Bronchial epithelial cell (primary cell): ENCODE data around the gene PPP1R18. TPM values are rescaled to one million over a fixed set of nuclear protein-coding genes. Genes with fewer than 3 reads are reported as not detected.
A peak's percentile ranks its signal among the peaks of the same experiment; 100 is the strongest.

Source experiments
- DNase-seq: peaks from one replicate; pipeline ENCODE4 v3.0.0-alpha.2; 2010; ENCODE audit warnings: low read depth
- FAIRE-seq: peaks from 2 replicates; lab custom pipeline; 2011; peaks lifted over from hg19 to GRCh38; lab: Jason Lieb, UNC
- H3K27me3 ChIP-seq: 2 replicates; pipeline ENCODE4 v1.5.1; 2011; ENCODE audit warnings: low read length; ENCODE audit not compliant: control insufficient read depth, insufficient read depth
- H3K36me3 ChIP-seq: 2 replicates; pipeline ENCODE4 v1.5.1; 2011; ENCODE audit warnings: low read length; ENCODE audit not compliant: control insufficient read depth, insufficient read depth
- H3K4me3 ChIP-seq: 2 replicates; pipeline ENCODE4 v1.5.1; 2011; ENCODE audit warnings: mild to moderate bottlenecking, low read depth, low read length, control low read depth
- CTCF ChIP-seq: IDR thresholded peaks from 2 replicates; pipeline ENCODE4 v1.5.1; 2011; ENCODE audit warnings: mild to moderate bottlenecking, moderate library complexity, low read length, control low read depth, inconsistent platforms; ENCODE audit not compliant: insufficient read depth, severe bottlenecking
- total RNA-seq: library from RNA; depleted of rRNA; stranded (reverse); fragments of >200 nt; gene quantifications from 2 replicates; pipeline ENCODE4 v1.2.1, GENCODE V29; 2014

PPP1R18 gene
- total RNA-seq, 1 donor from 2014 or later = 32.6 TPM

GRCh38 chr6:30645989-30646388 is 40.5 kb downstream of the PPP1R18 start:
- no peak for TF ChIP-seq CTCF
- DNase-seq (peak; percentile 11), FAIRE-seq (no peak)
- no peak overlapping the region for H3K4me3 ChIP-seq
- H3K27me3 ChIP-seq = no peaks in the 10 kb centered on the region
- peaks cover 8% of the 10 kb centered on the region for H3K36me3 ChIP-seq

DNA sequence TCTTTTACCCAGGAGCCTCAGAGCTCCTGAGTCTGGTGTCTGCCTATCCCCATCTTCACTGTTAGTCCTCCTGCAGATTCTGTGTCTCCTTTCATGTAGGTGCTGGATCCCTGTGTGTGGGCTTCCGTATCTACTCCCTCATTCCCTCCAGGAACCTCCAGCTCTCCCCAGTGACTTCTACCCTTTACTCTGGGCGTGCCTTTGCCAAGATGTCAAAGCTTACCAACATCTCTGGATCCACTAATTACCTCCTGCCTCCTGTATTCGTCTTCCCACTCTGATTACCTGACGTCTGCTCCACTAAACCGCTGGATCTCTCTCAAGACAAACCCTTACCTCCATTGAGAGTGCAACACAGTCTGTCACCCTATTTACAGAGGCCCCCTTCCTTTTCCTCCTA is 41.7 kb downstream of the PPP1R18 start:
- no peaks in the 10 kb centered on the region for H3K27me3 ChIP-seq
- H3K36me3 ChIP-seq = peaks cover 8% of the 10 kb centered on the region
- DNase-seq = no peak
- TF ChIP-seq CTCF = no peak
- FAIRE-seq = no peak
- H3K4me3 ChIP-seq = no peak overlapping the region

DNA sequence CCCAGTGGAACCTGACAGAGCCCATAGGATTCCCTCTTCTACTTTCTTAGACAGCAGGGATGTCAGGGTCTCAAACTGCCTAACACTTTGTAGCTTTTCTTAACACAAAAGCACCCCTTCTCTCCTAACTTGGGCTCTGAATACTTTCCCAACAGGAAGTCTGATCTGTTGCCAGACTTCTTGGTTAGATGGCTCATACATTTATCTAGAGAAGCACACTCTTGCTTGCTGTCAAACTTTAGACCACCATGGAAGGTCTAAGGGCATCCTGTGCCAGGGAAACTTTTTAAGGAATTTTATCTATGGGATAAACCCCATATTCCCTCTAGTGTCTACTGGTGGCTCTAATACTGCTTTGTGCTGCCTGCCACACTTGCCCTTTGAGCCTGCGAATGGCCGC is 42.8 kb downstream of the PPP1R18 start:
- no peak overlapping the region for H3K4me3 ChIP-seq
- FAIRE-seq (no peak), DNase-seq (no peak)
- H3K36me3 ChIP-seq = peaks cover 7% of the 10 kb centered on the region
- no peaks in the 10 kb centered on the region for H3K27me3 ChIP-seq
- no peak for TF ChIP-seq CTCF

DNA sequence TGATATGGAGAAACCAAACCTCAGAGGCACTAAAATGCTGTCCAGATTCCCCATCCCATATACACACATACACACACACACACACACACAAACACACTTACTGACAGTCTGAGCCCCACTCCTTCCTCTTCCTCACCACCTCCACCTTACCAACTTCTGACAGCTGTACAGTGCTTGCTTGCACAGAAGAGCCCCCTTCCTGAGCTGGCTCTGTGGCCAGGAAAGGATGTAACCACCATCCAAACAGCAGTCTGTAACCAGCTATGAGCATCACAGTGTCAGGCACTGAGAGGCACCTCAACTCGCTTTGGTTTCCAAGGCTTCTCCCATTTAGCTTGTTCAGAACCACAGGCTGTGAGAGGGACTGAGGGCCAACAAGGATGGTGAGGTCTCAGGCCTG is 45.4 kb downstream of the PPP1R18 start:
- TF ChIP-seq CTCF = no peak
- Histone ChIP-seq H3K4me3 (no peak overlapping the region), H3K27me3 (no peaks in the 10 kb centered on the region), H3K36me3 (peaks cover 7% of the 10 kb centered on the region)
- FAIRE-seq (no peak), DNase-seq (no peak)

- H3K4me3 ChIP-seq = no peak overlapping the region
- no peak for TF ChIP-seq CTCF
- DNase-seq (no peak), FAIRE-seq (no peak)
- H3K36me3 ChIP-seq = peaks cover 7% of the 10 kb centered on the region
- no peaks in the 10 kb centered on the region for H3K27me3 ChIP-seq
Measured at GRCh38 chr6:30640481-30640880, 46.0 kb downstream of the PPP1R18 start.

- no peak overlapping the region for H3K4me3 ChIP-seq
- H3K27me3 ChIP-seq = no peaks in the 10 kb centered on the region
- DNase-seq = no peak
- FAIRE-seq = no peak
- H3K36me3 ChIP-seq = peaks cover 4% of the 10 kb centered on the region
- no peak for TF ChIP-seq CTCF
Measured at GRCh38 chr6:30635834-30636233, 50.6 kb downstream of the PPP1R18 start.
